ENCODE data around the gene KIF13A.
"Not testable (repeated sequence)": the region's sequence is repeated elsewhere in the genome, so short reads cannot be mapped to it uniquely, and the experiment has no call there.

KIF13A gene

GRCh38 chr6:17968876-17969275 is 18.6 kb downstream of the KIF13A start:
- no peak for DNase-seq (ENCODE audit: low spot score)

GRCh38 chr6:17967668-17968518 is 19.5 kb downstream of the KIF13A start:
- DNase-seq (ENCODE audit: low spot score), result no peak

GRCh38 chr6:17966451-17966850 is 21.0 kb downstream of the KIF13A start:
- DNase-seq (ENCODE audit: low spot score), result no peak

GRCh38 chr6:17965397-17965796 is 22.0 kb downstream of the KIF13A start:
- no peak for DNase-seq (ENCODE audit: low spot score)

- no peak for DNase-seq (ENCODE audit: low spot score)
Observed at GRCh38 chr6:17964633-17965032, 22.8 kb downstream of the KIF13A start.

- DNase-seq (ENCODE audit: low spot score), result peak; percentile 27
Observed at GRCh38 chr6:17962436-17963031, 24.9 kb downstream of the KIF13A start.

- DNase-seq (ENCODE audit: low spot score), result no peak
Observed at GRCh38 chr6:17959302-17959701, 28.1 kb downstream of the KIF13A start.

- DNase-seq (ENCODE audit: low spot score), result no peak
Observed at GRCh38 chr6:17957904-17958620, 29.4 kb downstream of the KIF13A start.

GRCh38 chr6:17957498-17957897 is 29.9 kb downstream of the KIF13A start:
- DNase-seq (ENCODE audit: low spot score), result no peak

GRCh38 chr6:17957086-17957485 is 30.3 kb downstream of the KIF13A start:
- no peak for DNase-seq (ENCODE audit: low spot score)

- DNase-seq (ENCODE audit: low spot score), result no peak
Observed at GRCh38 chr6:17950095-17950494, 37.3 kb downstream of the KIF13A start.

- no peak for DNase-seq (ENCODE audit: low spot score)
Observed at GRCh38 chr6:17949168-17949567, 38.3 kb downstream of the KIF13A start.

- DNase-seq (ENCODE audit: low spot score), result no peak
Observed at GRCh38 chr6:17948725-17949124, 38.7 kb downstream of the KIF13A start.

GRCh38 chr6:17947574-17947973 is 39.9 kb downstream of the KIF13A start:
- DNase-seq (ENCODE audit: low spot score), result not testable (repeated sequence)

- DNase-seq (ENCODE audit: low spot score), result no peak
Observed at GRCh38 chr6:17945575-17945974, 41.9 kb downstream of the KIF13A start.

GRCh38 chr6:17945111-17945510 is 42.3 kb downstream of the KIF13A start:
- no peak for DNase-seq (ENCODE audit: low spot score)

GRCh38 chr6:17941318-17941717 is 46.1 kb downstream of the KIF13A start:
- no peak for DNase-seq (ENCODE audit: low spot score)

- no peak for DNase-seq (ENCODE audit: low spot score)
Observed at GRCh38 chr6:17940151-17940792, 47.2 kb downstream of the KIF13A start.

- DNase-seq (ENCODE audit: low spot score), result no peak
Observed at GRCh38 chr6:17938901-17939300, 48.5 kb downstream of the KIF13A start.

GRCh38 chr6:17935188-17936149 is 52.0 kb downstream of the KIF13A start:
- no peak for DNase-seq (ENCODE audit: low spot score)

- DNase-seq (ENCODE audit: low spot score), result no peak
Observed at GRCh38 chr6:17933716-17934115, 53.7 kb downstream of the KIF13A start.
